HCT116 (cell line): ENCODE results near the gene PLA2G10.

Experiments
- CEBPB ChIP-seq: IDR thresholded peaks from 2 replicates; pipeline ENCODE4 v1.6.1; 2012; ENCODE audit warnings: low read depth
- EZH2phosphoT487 ChIP-seq: fragments of 200-600 bp; IDR thresholded peaks from 2 replicates; pipeline ENCODE4 v1.6.1; 2018; ENCODE audit warnings: antibody characterized with exemption, borderline replicate concordance
- POLR2A ChIP-seq: IDR thresholded peaks from 2 replicates; pipeline ENCODE4 v1.7.0; 2011; ENCODE audit warnings: borderline replicate concordance; ENCODE audit not compliant: insufficient read depth, insufficient read length; ENCODE audit errors: extremely low read depth
- POLR2AphosphoS5 ChIP-seq: IDR thresholded peaks from 2 replicates; pipeline ENCODE4 v1.6.1; 2011; ENCODE audit warnings: mild to moderate bottlenecking, low read depth, low read length, moderate library complexity
- SIN3A ChIP-seq: IDR thresholded peaks from 2 replicates; pipeline ENCODE4 v1.6.1; 2012; ENCODE audit warnings: low read depth
- ZNF274 ChIP-seq: fragments of 200-500 bp; sonication (Bioruptor generic); IDR thresholded peaks from 2 replicates; pipeline ENCODE4 v1.6.1; 2014; ENCODE audit warnings: mild to moderate bottlenecking, low read depth, low read length, inconsistent platforms
- TF ChIP-seq, protein P1 (sequence below), 3 experiments: fragments of 200-600 bp in 1 of 3; sonication (generic) in 1 of 3; IDR thresholded peaks in 2 of 3; conservative IDR thresholded peaks in 1 of 3; 2 replicates each; pipeline ENCODE4 v1.5.1; 2012 to 2017; ENCODE audit warnings: low read depth in 2 of 3, low read length in 2 of 3, antibody characterized with exemption in 1 of 3, borderline replicate concordance in 1 of 3, control low read depth in 1 of 3, mild to moderate bottlenecking in 1 of 3, mixed read lengths in 1 of 3, mixed run types in 1 of 3, moderate library complexity in 1 of 3; ENCODE audit not compliant: insufficient read depth in 1 of 3
- TF ChIP-seq, protein P2 (sequence below): IDR thresholded peaks from 2 replicates; pipeline ENCODE4 v1.6.1; 2011; ENCODE audit warnings: mild to moderate bottlenecking, low read length, moderate library complexity; ENCODE audit not compliant: insufficient replicate concordance; ENCODE audit errors: extremely low read depth

DNA sequence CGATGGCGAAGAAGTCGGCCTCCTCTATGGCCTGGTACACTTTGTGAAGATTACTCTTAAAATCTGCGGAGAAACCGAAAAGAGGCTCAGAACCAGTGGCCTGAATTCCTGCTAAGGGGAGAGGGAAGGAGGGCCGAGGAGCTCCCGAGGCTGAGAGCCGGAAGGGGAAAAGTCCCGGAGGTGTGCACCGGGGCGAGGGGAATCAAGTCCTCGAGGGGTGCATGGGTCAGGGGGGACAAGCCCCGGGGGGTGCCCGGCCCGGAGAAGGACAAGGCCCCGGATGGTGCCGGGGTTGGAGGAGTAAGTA lies 64.5 kb downstream of the PLA2G10 start:
- TF ChIP-seq ZNF274 = no peak
- no peak for TF ChIP-seq POLR2AphosphoS5
- TF ChIP-seq, protein P1, sequence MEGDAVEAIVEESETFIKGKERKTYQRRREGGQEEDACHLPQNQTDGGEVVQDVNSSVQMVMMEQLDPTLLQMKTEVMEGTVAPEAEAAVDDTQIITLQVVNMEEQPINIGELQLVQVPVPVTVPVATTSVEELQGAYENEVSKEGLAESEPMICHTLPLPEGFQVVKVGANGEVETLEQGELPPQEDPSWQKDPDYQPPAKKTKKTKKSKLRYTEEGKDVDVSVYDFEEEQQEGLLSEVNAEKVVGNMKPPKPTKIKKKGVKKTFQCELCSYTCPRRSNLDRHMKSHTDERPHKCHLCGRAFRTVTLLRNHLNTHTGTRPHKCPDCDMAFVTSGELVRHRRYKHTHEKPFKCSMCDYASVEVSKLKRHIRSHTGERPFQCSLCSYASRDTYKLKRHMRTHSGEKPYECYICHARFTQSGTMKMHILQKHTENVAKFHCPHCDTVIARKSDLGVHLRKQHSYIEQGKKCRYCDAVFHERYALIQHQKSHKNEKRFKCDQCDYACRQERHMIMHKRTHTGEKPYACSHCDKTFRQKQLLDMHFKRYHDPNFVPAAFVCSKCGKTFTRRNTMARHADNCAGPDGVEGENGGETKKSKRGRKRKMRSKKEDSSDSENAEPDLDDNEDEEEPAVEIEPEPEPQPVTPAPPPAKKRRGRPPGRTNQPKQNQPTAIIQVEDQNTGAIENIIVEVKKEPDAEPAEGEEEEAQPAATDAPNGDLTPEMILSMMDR (IDR thresholded peaks at IDR 0.05 in 2 of 3, conservative IDR thresholded peaks at IDR 0.05 in 1 of 3; ENCODE audit: borderline replicate concordance in 1 of 3, insufficient read depth in 1 of 3, low read depth in 2 of 3, low read length in 2 of 3) = no peak
- no peak for TF ChIP-seq SIN3A
- TF ChIP-seq, protein P2, sequence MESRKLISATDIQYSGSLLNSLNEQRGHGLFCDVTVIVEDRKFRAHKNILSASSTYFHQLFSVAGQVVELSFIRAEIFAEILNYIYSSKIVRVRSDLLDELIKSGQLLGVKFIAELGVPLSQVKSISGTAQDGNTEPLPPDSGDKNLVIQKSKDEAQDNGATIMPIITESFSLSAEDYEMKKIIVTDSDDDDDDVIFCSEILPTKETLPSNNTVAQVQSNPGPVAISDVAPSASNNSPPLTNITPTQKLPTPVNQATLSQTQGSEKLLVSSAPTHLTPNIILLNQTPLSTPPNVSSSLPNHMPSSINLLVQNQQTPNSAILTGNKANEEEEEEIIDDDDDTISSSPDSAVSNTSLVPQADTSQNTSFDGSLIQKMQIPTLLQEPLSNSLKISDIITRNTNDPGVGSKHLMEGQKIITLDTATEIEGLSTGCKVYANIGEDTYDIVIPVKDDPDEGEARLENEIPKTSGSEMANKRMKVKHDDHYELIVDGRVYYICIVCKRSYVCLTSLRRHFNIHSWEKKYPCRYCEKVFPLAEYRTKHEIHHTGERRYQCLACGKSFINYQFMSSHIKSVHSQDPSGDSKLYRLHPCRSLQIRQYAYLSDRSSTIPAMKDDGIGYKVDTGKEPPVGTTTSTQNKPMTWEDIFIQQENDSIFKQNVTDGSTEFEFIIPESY = no peak
- TF ChIP-seq POLR2A = no peak
- no peak for TF ChIP-seq EZH2phosphoT487
- no peak for TF ChIP-seq CEBPB
